Smooth muscle cell (in vitro differentiated cells): ENCODE data around the gene MAPK9. TPM values are rescaled to one million over a fixed set of nuclear protein-coding genes. Genes with fewer than 3 reads are reported as not detected.

Experiments
- DNase-seq: peaks from one replicate; lab custom pipeline; 2025; ENCODE audit not compliant: unreplicated experiment; lab: John Stamatoyannopoulos, UW
- H2AFZ ChIP-seq: fragments of 200-600 bp; sonication (generic); 2 replicates; pipeline ENCODE4 v1.6.0; 2016; ENCODE audit warnings: antibody characterized with exemption, low read depth, mild to moderate bottlenecking
- H3F3A ChIP-seq: fragments of 200-600 bp; sonication (generic); 2 replicates; pipeline ENCODE4 v1.6.0; 2017; ENCODE audit warnings: antibody characterized with exemption, low read depth
- H3K27ac ChIP-seq: fragments of 200-600 bp; sonication (generic); 2 replicates; pipeline ENCODE4 v1.5.1; 2016; ENCODE audit warnings: low read depth, mild to moderate bottlenecking
- H3K27me3 ChIP-seq: fragments of 200-600 bp; sonication (generic); 2 replicates; pipeline ENCODE4 v1.6.1; 2016; ENCODE audit warnings: low read depth, mild to moderate bottlenecking
- H3K36me3 ChIP-seq: fragments of 200-600 bp; sonication (generic); 2 replicates; pipeline ENCODE4 v1.5.1; 2016; ENCODE audit warnings: low read depth
- H3K4me1 ChIP-seq: fragments of 200-600 bp; sonication (generic); 2 replicates; pipeline ENCODE4 v1.5.1; 2016; ENCODE audit warnings: low read depth
- H3K4me2 ChIP-seq: fragments of 200-600 bp; sonication (generic); 2 replicates; pipeline ENCODE4 v1.6.0; 2016; ENCODE audit warnings: mild to moderate bottlenecking
- H3K4me3 ChIP-seq: fragments of 200-600 bp; sonication (generic); 2 replicates; pipeline ENCODE4 v1.5.1; 2016; ENCODE audit warnings: mild to moderate bottlenecking
- H3K79me2 ChIP-seq: fragments of 200-600 bp; sonication (generic); 2 replicates; pipeline ENCODE4 v1.6.0; 2016; ENCODE audit warnings: low read depth, mild to moderate bottlenecking
- H3K9ac ChIP-seq: fragments of 200-600 bp; sonication (generic); 2 replicates; pipeline ENCODE4 v1.6.0; 2016; ENCODE audit warnings: low read depth
- H3K9me3 ChIP-seq: fragments of 200-600 bp; sonication (generic); replicated peaks from 2 replicates; pipeline ENCODE4 v1.5.1; 2016; ENCODE audit warnings: low read depth
- H4K20me1 ChIP-seq: fragments of 200-600 bp; sonication (generic); 2 replicates; pipeline ENCODE4 v1.6.0; 2016; ENCODE audit warnings: low read depth
- CTCF ChIP-seq: fragments of 200-600 bp; sonication (generic); IDR thresholded peaks from 2 replicates; pipeline ENCODE4 v1.5.1; 2017; ENCODE audit warnings: borderline replicate concordance, mild to moderate bottlenecking, antibody characterized with exemption; ENCODE audit not compliant: insufficient read depth, poor library complexity, severe bottlenecking
- WGBS: methylation state at CpG from one replicate; pipeline ENCODE4 v1.1.7; 2016; ENCODE audit warnings: low lambda C conversion rate; 5-methylcytosine and 5-hydroxymethylcytosine counted together
- polyA plus RNA-seq: library from polyadenylated mRNA; unstranded; fragments of >200 nt; fragmentation: Nextera tagmentation; extraction: Ambion mirVana; gene quantifications from 2 replicates; pipeline ENCODE4 v1.2.1, GENCODE V29; 2016
- total RNA-seq: library from RNA; depleted of rRNA; stranded (reverse); fragments of >200 nt; gene quantifications from 2 replicates; pipeline ENCODE4 v1.2.3, GENCODE V29; 2014

MAPK9 gene
- total and polyA plus RNA-seq, 2 experiments from 2014 or later: 34.8 to 40.9 TPM

- DNase-seq: no peak
- Histone ChIP-seq H3K4me2 (no peak overlapping the region), H2AFZ (no peak overlapping the region), H3K9ac (no peak overlapping the region), H3K4me1 (no peaks in the 10 kb centered on the region), H3F3A (no peaks in the 10 kb centered on the region), H3K79me2 (no peaks in the 10 kb centered on the region), H3K36me3 (peaks cover 7% of the 10 kb centered on the region), H3K9me3 (no peaks in the 10 kb centered on the region), H3K27me3 (no peaks in the 10 kb centered on the region), H4K20me1 (no peaks in the 10 kb centered on the region), H3K27ac (no peak overlapping the region), H3K4me3 (no peak overlapping the region)
- 95% methylated on average over 7 of the region's 7 CpGs for WGBS
- no peak for TF ChIP-seq CTCF
Observed at GRCh38 chr5:180230017-180230416, 61.9 kb downstream of the MAPK9 start.

- no peak for TF ChIP-seq CTCF
- 97% methylated on average over 11 of the region's 11 CpGs for WGBS
- Histone ChIP-seq H3K9me3 (peaks cover 6% of the 10 kb centered on the region), H2AFZ (no peak overlapping the region), H3K4me1 (no peaks in the 10 kb centered on the region), H3K27me3 (no peaks in the 10 kb centered on the region), H3K9ac (no peak overlapping the region), H3K79me2 (no peaks in the 10 kb centered on the region), H3F3A (no peaks in the 10 kb centered on the region), H4K20me1 (no peaks in the 10 kb centered on the region), H3K27ac (no peak overlapping the region), H3K4me3 (no peak overlapping the region), H3K36me3 (no peaks in the 10 kb centered on the region), H3K4me2 (no peak overlapping the region)
- DNase-seq: no peak
Observed at GRCh38 chr5:180222056-180222455, 69.8 kb downstream of the MAPK9 start.

- no peaks in the 10 kb centered on the region for H3K79me2 ChIP-seq
- no peak overlapping the region for H2AFZ ChIP-seq
- DNase-seq: no peak
- no peak for TF ChIP-seq CTCF
- H3K4me2 ChIP-seq: no peak overlapping the region
- H3K36me3 ChIP-seq: no peaks in the 10 kb centered on the region
- H3K9ac ChIP-seq: no peak overlapping the region
- H4K20me1 ChIP-seq: no peaks in the 10 kb centered on the region
- no peaks in the 10 kb centered on the region for H3F3A ChIP-seq
- peaks cover 4% of the 10 kb centered on the region for H3K9me3 ChIP-seq
- H3K27ac ChIP-seq: no peak overlapping the region
- H3K27me3 ChIP-seq: no peaks in the 10 kb centered on the region
- H3K4me1 ChIP-seq: no peaks in the 10 kb centered on the region
- no peak overlapping the region for H3K4me3 ChIP-seq
- WGBS: 95% methylated on average over 5 of the region's 5 CpGs
Observed at GRCh38 chr5:180217797-180218196, 74.1 kb downstream of the MAPK9 start.

GRCh38 chr5:180216646-180217171, 75.2 kb downstream of the MAPK9 start:
- H3K4me2 ChIP-seq: no peak overlapping the region
- TF ChIP-seq CTCF: no peak
- no peaks in the 10 kb centered on the region for H3K36me3 ChIP-seq
- 95% methylated on average over 15 of the region's 15 CpGs for WGBS
- no peaks in the 10 kb centered on the region for H4K20me1 ChIP-seq
- no peaks in the 10 kb centered on the region for H3F3A ChIP-seq
- H3K4me1 ChIP-seq: no peaks in the 10 kb centered on the region
- no peak for DNase-seq
- H3K27ac ChIP-seq: no peak overlapping the region
- no peak overlapping the region for H2AFZ ChIP-seq
- H3K79me2 ChIP-seq: no peaks in the 10 kb centered on the region
- H3K4me3 ChIP-seq: no peak overlapping the region
- peaks cover 4% of the 10 kb centered on the region for H3K9me3 ChIP-seq
- H3K9ac ChIP-seq: no peak overlapping the region
- no peaks in the 10 kb centered on the region for H3K27me3 ChIP-seq
